Measurements from ENCODE around the gene COMMD7.

DNA sequence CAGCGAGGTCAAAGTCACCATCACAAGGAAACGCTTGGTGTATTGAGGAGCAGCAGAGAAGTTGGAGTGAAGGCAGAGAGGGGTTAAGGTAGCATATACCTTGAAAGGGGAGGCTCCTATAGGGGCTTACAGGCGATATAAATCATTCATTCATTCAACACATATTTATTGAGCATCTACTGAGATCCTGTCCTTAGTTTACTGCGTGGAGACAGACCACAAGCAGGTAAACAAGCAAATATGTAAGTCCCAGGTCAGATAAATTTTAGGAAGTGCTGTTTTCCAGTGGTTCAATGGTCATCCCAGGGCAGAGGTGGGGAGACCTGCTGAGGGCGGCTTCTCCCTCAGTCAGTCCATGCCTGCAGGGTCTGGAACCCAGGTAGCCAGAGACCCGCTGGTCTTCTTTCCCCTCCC, 18.2 kb upstream of the COMMD7 start:
- TF ChIP-seq ZFP30 (CRISPR knock-in tag; IDR thresholded peaks at IDR 0.05) = no peak
- TF ChIP-seq, protein P1, sequence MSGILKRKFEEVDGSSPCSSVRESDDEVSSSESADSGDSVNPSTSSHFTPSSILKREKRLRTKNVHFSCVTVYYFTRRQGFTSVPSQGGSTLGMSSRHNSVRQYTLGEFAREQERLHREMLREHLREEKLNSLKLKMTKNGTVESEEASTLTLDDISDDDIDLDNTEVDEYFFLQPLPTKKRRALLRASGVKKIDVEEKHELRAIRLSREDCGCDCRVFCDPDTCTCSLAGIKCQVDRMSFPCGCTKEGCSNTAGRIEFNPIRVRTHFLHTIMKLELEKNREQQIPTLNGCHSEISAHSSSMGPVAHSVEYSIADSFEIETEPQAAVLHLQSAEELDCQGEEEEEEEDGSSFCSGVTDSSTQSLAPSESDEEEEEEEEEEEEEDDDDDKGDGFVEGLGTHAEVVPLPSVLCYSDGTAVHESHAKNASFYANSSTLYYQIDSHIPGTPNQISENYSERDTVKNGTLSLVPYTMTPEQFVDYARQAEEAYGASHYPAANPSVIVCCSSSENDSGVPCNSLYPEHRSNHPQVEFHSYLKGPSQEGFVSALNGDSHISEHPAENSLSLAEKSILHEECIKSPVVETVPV (CRISPR knock-in tag; IDR thresholded peaks at IDR 0.05) = no peak
- no peak for TF ChIP-seq OSR1 (CRISPR knock-in tag; IDR thresholded peaks at IDR 0.05)
- no peak for TF ChIP-seq ARNTL (CRISPR knock-in tag; IDR thresholded peaks at IDR 0.05; ENCODE audit: borderline replicate concordance, low read depth)
- TF ChIP-seq, protein P2, sequence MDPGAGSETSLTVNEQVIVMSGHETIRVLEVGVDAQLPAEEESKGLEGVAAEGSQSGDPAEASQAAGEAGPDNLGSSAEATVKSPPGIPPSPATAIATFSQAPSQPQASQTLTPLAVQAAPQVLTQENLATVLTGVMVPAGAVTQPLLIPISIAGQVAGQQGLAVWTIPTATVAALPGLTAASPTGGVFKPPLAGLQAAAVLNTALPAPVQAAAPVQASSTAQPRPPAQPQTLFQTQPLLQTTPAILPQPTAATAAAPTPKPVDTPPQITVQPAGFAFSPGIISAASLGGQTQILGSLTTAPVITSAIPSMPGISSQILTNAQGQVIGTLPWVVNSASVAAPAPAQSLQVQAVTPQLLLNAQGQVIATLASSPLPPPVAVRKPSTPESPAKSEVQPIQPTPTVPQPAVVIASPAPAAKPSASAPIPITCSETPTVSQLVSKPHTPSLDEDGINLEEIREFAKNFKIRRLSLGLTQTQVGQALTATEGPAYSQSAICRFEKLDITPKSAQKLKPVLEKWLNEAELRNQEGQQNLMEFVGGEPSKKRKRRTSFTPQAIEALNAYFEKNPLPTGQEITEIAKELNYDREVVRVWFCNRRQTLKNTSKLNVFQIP (CRISPR knock-in tag; IDR thresholded peaks at IDR 0.05; ENCODE audit: borderline replicate concordance, low read depth) = no peak
- no peak for TF ChIP-seq TOX (CRISPR knock-in tag; IDR thresholded peaks at IDR 0.05; ENCODE audit: borderline replicate concordance)
- TF ChIP-seq, protein P3, sequence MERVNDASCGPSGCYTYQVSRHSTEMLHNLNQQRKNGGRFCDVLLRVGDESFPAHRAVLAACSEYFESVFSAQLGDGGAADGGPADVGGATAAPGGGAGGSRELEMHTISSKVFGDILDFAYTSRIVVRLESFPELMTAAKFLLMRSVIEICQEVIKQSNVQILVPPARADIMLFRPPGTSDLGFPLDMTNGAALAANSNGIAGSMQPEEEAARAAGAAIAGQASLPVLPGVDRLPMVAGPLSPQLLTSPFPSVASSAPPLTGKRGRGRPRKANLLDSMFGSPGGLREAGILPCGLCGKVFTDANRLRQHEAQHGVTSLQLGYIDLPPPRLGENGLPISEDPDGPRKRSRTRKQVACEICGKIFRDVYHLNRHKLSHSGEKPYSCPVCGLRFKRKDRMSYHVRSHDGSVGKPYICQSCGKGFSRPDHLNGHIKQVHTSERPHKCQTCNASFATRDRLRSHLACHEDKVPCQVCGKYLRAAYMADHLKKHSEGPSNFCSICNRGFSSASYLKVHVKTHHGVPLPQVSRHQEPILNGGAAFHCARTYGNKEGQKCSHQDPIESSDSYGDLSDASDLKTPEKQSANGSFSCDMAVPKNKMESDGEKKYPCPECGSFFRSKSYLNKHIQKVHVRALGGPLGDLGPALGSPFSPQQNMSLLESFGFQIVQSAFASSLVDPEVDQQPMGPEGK (CRISPR knock-in tag; IDR thresholded peaks at IDR 0.05; ENCODE audit: borderline replicate concordance) = no peak

All from SK-N-SH treated with all-trans-retinoic acid at 6 μM for 48 hours (cell line).